ENCODE measurements around the gene MKRN3. TPM values are rescaled to one million over a fixed set of nuclear protein-coding genes. Genes with fewer than 3 reads are reported as not detected.

The MKRN3 gene
- total RNA-seq, 1 donor from 2014 or later = 3.4 TPM

DNA sequence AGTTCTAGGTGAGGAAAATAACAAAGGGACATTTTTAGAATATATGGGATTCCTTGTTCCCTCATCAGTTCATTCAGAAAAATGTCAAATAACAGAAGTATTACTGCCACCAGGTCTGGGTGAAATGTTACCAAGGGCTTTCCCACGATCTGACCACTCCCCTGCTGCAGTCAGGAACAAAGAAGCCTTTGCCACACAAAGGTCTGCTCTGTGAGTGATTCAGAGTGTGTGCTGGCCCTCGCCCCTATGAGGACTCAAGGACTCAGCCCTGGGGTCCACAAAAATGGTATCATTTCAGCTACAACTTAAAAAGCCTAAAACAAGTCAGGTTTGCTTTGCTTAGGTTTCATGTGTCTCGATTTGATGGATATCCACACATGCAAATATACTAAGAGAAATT lies 5.0 kb downstream of the MKRN3 start:
- H3K9me3 ChIP-seq = no peaks in the 10 kb centered on the region
- intact Hi-C loops (cut with DNase I) = no loop called here
- no peak overlapping the region for H3K27ac ChIP-seq
- no peaks in the 10 kb centered on the region for H3K36me3 ChIP-seq
- no peak for DNase-seq (ENCODE audit: low spot score in 2 of 2)
- H3K4me3 ChIP-seq = no peak overlapping the region
- TF ChIP-seq, protein P1, sequence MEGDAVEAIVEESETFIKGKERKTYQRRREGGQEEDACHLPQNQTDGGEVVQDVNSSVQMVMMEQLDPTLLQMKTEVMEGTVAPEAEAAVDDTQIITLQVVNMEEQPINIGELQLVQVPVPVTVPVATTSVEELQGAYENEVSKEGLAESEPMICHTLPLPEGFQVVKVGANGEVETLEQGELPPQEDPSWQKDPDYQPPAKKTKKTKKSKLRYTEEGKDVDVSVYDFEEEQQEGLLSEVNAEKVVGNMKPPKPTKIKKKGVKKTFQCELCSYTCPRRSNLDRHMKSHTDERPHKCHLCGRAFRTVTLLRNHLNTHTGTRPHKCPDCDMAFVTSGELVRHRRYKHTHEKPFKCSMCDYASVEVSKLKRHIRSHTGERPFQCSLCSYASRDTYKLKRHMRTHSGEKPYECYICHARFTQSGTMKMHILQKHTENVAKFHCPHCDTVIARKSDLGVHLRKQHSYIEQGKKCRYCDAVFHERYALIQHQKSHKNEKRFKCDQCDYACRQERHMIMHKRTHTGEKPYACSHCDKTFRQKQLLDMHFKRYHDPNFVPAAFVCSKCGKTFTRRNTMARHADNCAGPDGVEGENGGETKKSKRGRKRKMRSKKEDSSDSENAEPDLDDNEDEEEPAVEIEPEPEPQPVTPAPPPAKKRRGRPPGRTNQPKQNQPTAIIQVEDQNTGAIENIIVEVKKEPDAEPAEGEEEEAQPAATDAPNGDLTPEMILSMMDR (IDR thresholded peaks at IDR 0.05) = no peak
- H3K27me3 ChIP-seq = no peaks in the 10 kb centered on the region
- H3K4me1 ChIP-seq = no peaks in the 10 kb centered on the region

DNA sequence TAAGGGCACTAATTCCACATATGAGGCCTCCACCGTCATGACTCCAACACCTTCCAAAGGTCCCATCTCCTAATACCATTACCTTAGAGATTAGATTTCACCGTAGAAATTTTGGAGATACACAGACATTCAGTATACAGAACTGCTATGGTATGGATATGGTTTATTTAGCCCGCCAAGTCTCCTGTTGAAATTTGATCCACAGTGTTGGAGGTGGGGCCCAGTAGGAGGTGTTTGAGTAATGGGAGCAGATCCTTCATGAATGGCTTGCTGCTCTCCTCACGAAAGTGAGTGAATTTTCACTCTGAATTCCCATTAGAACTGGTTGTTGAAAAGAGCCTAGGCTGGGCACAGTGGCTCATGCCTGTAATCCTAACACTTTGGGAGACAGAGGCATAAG lies 7.4 kb downstream of the MKRN3 start:
- Histone ChIP-seq H3K4me3 (no peak overlapping the region), H3K27me3 (no peaks in the 10 kb centered on the region), H3K4me1 (no peaks in the 10 kb centered on the region), H3K27ac (no peak overlapping the region), H3K9me3 (no peaks in the 10 kb centered on the region), H3K36me3 (no peaks in the 10 kb centered on the region)
- DNase-seq (ENCODE audit: low spot score in 2 of 2) = no peak
- TF ChIP-seq, protein P1 (IDR thresholded peaks at IDR 0.05) = no peak
- intact Hi-C loops (cut with DNase I) = no loop called here

DNA sequence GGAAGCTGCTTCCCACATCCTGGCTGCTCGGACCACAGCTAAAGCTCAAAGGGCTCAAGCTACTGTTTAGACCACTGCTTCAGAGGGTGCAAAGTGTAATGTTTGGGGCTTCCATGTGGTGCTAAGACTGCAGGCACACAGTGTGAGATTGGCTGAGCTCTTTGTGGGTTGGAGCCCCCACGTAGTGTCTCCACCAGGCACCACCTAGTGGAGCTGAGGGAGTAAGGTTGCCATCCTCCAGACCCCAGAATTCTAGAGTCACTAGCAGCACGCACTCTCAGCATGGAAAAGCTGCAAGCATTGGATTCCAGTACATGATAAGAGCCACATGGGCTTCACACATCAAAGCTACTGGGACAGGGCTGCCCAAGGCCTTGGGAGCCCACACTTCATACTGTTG lies 9.3 kb downstream of the MKRN3 start:
- Histone ChIP-seq H3K27me3 (no peaks in the 10 kb centered on the region), H3K27ac (no peak overlapping the region), H3K4me1 (no peaks in the 10 kb centered on the region), H3K4me3 (no peak overlapping the region), H3K36me3 (no peaks in the 10 kb centered on the region), H3K9me3 (no peaks in the 10 kb centered on the region)
- TF ChIP-seq, protein P1 (IDR thresholded peaks at IDR 0.05) = no peak
- DNase-seq (ENCODE audit: low spot score in 2 of 2) = no peak
- intact Hi-C loops (cut with DNase I) = no loop called here

DNA sequence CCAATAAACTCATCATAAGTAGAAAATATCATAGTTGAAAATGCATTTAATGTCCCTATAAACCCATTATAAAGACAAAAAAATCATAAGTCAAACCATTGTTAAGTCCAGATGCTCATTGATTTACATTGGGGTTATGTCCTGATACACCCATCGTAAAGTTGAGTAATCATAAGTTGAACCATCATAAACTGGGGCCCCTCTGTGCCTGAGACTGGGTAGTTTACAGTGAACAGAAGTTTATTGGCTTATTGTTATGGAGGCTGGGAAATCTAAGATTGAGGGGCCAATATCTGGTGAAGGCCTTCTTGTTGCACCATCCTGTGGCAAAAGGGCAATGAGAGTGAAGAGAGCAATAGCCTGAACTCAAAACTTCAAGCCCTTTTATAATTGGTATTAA lies 10.6 kb downstream of the MKRN3 start:
- Histone ChIP-seq H3K36me3 (no peaks in the 10 kb centered on the region), H3K4me1 (no peaks in the 10 kb centered on the region), H3K27me3 (no peaks in the 10 kb centered on the region), H3K9me3 (no peaks in the 10 kb centered on the region), H3K27ac (no peak overlapping the region), H3K4me3 (no peak overlapping the region)
- no peak for DNase-seq (ENCODE audit: low spot score in 2 of 2)
- intact Hi-C loops (cut with DNase I) = no loop called here
- TF ChIP-seq, protein P1 (IDR thresholded peaks at IDR 0.05) = no peak

DNA sequence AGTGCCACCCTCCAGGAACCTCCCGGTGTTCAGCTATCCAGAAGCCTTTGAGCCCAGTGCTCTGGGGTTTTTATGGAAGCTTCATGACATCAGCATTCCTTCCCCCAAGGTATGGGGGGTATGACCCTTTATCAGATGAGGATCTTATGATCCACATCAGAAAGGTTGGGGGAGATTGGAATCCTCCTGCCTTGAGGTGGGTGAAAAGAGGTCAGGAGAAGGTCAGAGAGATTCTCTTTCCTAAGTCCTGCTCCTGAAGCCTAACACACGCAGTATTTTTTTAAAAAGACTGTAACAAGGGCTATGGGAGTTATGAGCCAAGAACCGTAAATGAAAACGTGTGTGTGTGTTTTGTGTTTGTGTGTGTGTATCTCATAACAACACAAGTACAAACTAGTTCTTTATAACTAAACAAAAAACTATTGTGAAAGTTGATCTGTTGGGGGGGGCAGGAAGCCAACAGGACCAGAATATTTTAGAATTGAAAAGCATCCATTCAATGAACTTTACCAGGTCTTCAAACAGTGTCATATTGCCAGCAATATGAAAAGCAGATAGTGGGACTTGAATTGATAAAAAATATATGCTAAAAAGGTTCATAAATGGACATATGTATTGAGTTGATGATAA lies 13.2 kb downstream of the MKRN3 start:
- DNase-seq (ENCODE audit: low spot score in 2 of 2) = no peak
- Histone ChIP-seq H3K4me1 (no peaks in the 10 kb centered on the region), H3K9me3 (no peaks in the 10 kb centered on the region), H3K4me3 (no peak overlapping the region), H3K27me3 (no peaks in the 10 kb centered on the region), H3K36me3 (no peaks in the 10 kb centered on the region), H3K27ac (no peak overlapping the region)
- TF ChIP-seq, protein P1 (IDR thresholded peaks at IDR 0.05) = no peak
- intact Hi-C loops (cut with DNase I) = no loop called here

DNA sequence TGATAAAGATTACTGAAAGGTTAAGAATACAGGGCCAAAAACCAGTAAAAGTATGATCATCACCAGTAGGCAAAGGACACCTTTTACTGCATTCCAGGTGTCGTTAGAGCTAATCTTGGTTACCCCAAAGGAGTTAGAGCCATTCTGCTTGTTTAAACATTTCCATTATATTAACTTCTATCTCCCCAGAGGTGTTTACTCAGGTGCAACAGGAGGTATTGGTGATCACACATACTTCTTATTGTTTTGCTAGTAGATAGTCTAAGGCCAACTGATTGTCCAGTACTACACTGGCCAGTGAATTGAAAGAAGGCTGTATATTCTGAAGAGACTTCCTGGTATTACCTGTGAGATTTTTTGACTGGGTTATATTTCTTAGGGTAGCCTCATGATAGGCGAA lies 22.8 kb downstream of the MKRN3 start:
- DNase-seq (ENCODE audit: low spot score in 2 of 2) = no peak

More for the DNA sequence above, 22.8 kb downstream of the MKRN3 start:
- H3K27ac ChIP-seq = no peak overlapping the region
- no peaks in the 10 kb centered on the region for H3K9me3 ChIP-seq
- H3K36me3 ChIP-seq = no peaks in the 10 kb centered on the region
- TF ChIP-seq, protein P1 (IDR thresholded peaks at IDR 0.05) = no peak
- H3K4me1 ChIP-seq = no peaks in the 10 kb centered on the region
- intact Hi-C loops (cut with DNase I) = no loop called here
- H3K27me3 ChIP-seq = no peaks in the 10 kb centered on the region
- H3K4me3 ChIP-seq = no peak overlapping the region
